ENCODE data around the gene TMEM151A. TPM values are rescaled to one million over a fixed set of nuclear protein-coding genes. Genes with fewer than 3 reads are reported as not detected.

The TMEM151A gene
- total RNA-seq, 1 donor from 2014 or later = not detected

- H3K9me3 Mint-ChIP-seq = no peaks in the 10 kb centered on the region
- H3K36me3 Mint-ChIP-seq = no peaks in the 10 kb centered on the region
- Histone ChIP-seq H3K4me1 (peaks cover 22% of the 10 kb centered on the region), H3K9me3 (ENCODE audit: low read depth) (no peaks in the 10 kb centered on the region), H3K27ac (no peak overlapping the region), H3F3A (ENCODE audit: low read depth) (peaks cover 24% of the 10 kb centered on the region), H3K4me2 (no peak overlapping the region), H2AFZ (replicated peaks) (no peak overlapping the region), H3K4me3 (no peak overlapping the region), H4K20me1 (ENCODE audit: low read depth) (peaks cover 56% of the 10 kb centered on the region), H3K36me3 (no peaks in the 10 kb centered on the region), H3K9ac (no peak overlapping the region), H3K79me2 (ENCODE audit: low read depth) (peaks cover 8% of the 10 kb centered on the region), H3K27me3 (peaks cover 6% of the 10 kb centered on the region)
- H3K4me3 Mint-ChIP-seq = peak overlapping the region; percentile 55
- no peak for TF ChIP-seq EZH2phosphoT487 (IDR thresholded peaks at IDR 0.05)
- TF ChIP-seq CTCF (IDR thresholded peaks at IDR 0.05) = no peak
- TF ChIP-seq EZH2 (IDR thresholded peaks at IDR 0.05) = no peak
- H3K4me1 Mint-ChIP-seq = peaks cover 57% of the 10 kb centered on the region
- H3K27ac Mint-ChIP-seq = no peak overlapping the region
- peaks cover 2% of the 10 kb centered on the region for H3K27me3 Mint-ChIP-seq (ENCODE audit: insufficient read depth, low read depth)
- DNase-seq (ENCODE audit: low spot score) = no peak
These were observed 8.1 kb upstream of the TMEM151A start for GRCh38 chr11:66283461-66284105.

- H3K79me2 ChIP-seq (ENCODE audit: low read depth) = peaks cover 8% of the 10 kb centered on the region
- Mint-ChIP-seq H3K4me3 (peak overlapping the region; percentile 50), H3K27me3 (ENCODE audit: insufficient read depth, low read depth) (peaks cover 8% of the 10 kb centered on the region), H3K4me1 (peaks cover 52% of the 10 kb centered on the region), H3K27ac (no peak overlapping the region), H3K9me3 (no peaks in the 10 kb centered on the region), H3K36me3 (no peaks in the 10 kb centered on the region)
- no peak for TF ChIP-seq CTCF (IDR thresholded peaks at IDR 0.05)
- no peak for TF ChIP-seq EZH2 (IDR thresholded peaks at IDR 0.05)
- TF ChIP-seq EZH2phosphoT487 (IDR thresholded peaks at IDR 0.05) = no peak
- H4K20me1 ChIP-seq (ENCODE audit: low read depth) = peaks cover 48% of the 10 kb centered on the region
- H3K27ac ChIP-seq = no peak overlapping the region
- no peak overlapping the region for H2AFZ ChIP-seq (replicated peaks)
- no peak overlapping the region for H3K4me2 ChIP-seq
- no peak for DNase-seq (ENCODE audit: low spot score)
- no peak overlapping the region for H3K4me3 ChIP-seq
- peaks cover 27% of the 10 kb centered on the region for H3F3A ChIP-seq (ENCODE audit: low read depth)
- H3K36me3 ChIP-seq = no peaks in the 10 kb centered on the region
- H3K9ac ChIP-seq = no peak overlapping the region
- no peaks in the 10 kb centered on the region for H3K9me3 ChIP-seq (ENCODE audit: low read depth)
- peaks cover under 1% of the 10 kb centered on the region for H3K27me3 ChIP-seq
- H3K4me1 ChIP-seq = peaks cover 15% of the 10 kb centered on the region
These were observed 7.1 kb upstream of the TMEM151A start for GRCh38 chr11:66284526-66285078.

DNA sequence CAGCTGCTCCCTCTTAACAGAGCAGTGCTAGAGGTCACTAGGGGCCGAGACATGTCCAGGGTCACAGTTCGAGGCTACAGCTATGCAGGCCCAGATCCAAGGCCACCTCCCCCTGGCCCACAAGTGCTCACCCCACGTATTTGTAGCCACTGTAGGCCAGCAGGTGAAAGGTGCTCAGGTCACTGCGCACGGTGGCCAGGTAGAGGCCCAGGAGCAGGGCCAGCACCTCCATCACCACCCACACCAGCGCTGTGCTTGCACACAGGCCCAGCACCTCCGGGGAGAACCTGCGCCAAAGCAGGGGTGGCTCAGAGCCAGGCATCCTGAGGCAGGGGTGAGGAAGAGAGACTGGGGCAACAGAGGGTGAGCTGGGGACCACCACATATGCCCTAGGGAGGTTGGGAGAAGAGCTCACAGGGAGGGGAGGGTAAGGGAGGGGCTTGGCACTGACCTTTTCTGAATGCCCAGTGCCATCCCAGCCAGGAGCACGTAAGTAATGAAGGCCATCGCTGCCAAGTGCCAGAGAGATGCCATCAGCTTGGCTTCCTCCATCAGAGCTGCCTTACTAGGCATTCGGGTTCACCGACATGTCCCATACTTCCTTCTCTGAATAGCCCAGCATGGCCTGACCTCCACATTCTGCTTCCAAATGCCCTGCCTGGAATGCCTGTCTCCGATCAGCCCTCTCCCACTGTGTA lies 6.3 kb upstream of the TMEM151A start:
- H3K79me2 ChIP-seq (ENCODE audit: low read depth) = peaks cover 8% of the 10 kb centered on the region
- peaks cover 8% of the 10 kb centered on the region for H3K27me3 ChIP-seq
- H3K9ac ChIP-seq = no peak overlapping the region
- peaks cover 48% of the 10 kb centered on the region for H4K20me1 ChIP-seq (ENCODE audit: low read depth)
- TF ChIP-seq EZH2phosphoT487 (IDR thresholded peaks at IDR 0.05) = no peak
- TF ChIP-seq EZH2 (IDR thresholded peaks at IDR 0.05) = no peak
- TF ChIP-seq CTCF (IDR thresholded peaks at IDR 0.05) = no peak
- no peak overlapping the region for H3K4me3 ChIP-seq
- no peak overlapping the region for H2AFZ ChIP-seq (replicated peaks)
- Mint-ChIP-seq H3K36me3 (no peaks in the 10 kb centered on the region), H3K4me3 (no peak overlapping the region), H3K27me3 (ENCODE audit: insufficient read depth, low read depth) (peaks cover 15% of the 10 kb centered on the region), H3K4me1 (peaks cover 52% of the 10 kb centered on the region), H3K9me3 (no peaks in the 10 kb centered on the region), H3K27ac (no peak overlapping the region)
- no peaks in the 10 kb centered on the region for H3K9me3 ChIP-seq (ENCODE audit: low read depth)
- peaks cover 14% of the 10 kb centered on the region for H3K4me1 ChIP-seq
- no peaks in the 10 kb centered on the region for H3K36me3 ChIP-seq
- no peak for DNase-seq (ENCODE audit: low spot score)
- no peak overlapping the region for H3K4me2 ChIP-seq
- H3F3A ChIP-seq (ENCODE audit: low read depth) = peaks cover 35% of the 10 kb centered on the region
- H3K27ac ChIP-seq = no peak overlapping the region

Data from neural progenitor cell (in vitro differentiated cells).